HG02840 (cell line): ENCODE results near the gene AK4.
"Not testable (repeated sequence)": the region's sequence is repeated elsewhere in the genome, so short reads cannot be mapped to it uniquely, and the experiment has no call there.

Experiments used
- ATAC-seq: cut with Tn5 transposase; IDR thresholded peaks from one replicate; pipeline ENCODE4 v1.9.1; 2021; ENCODE audit warnings: mild to moderate bottlenecking, moderate library complexity, moderate number of reproducible peaks; ENCODE audit not compliant: unreplicated experiment, low FRiP score

The AK4 gene

GRCh38 chr1:65237088-65237487 lies 89.1 kb downstream of the AK4 start:
- not testable (repeated sequence) for ATAC-seq

- no peak for ATAC-seq
These were observed 89.5 kb downstream of the AK4 start for GRCh38 chr1:65237503-65237902.

GRCh38 chr1:65238010-65238409 lies 90.0 kb downstream of the AK4 start:
- ATAC-seq = no peak

GRCh38 chr1:65243491-65243890 lies 95.5 kb downstream of the AK4 start:
- ATAC-seq = no peak

- no peak for ATAC-seq
These were observed 97.3 kb downstream of the AK4 start for GRCh38 chr1:65245295-65245694.

GRCh38 chr1:65247419-65248359 lies 99.7 kb downstream of the AK4 start:
- no peak for ATAC-seq

- ATAC-seq = no peak
These were observed 102.8 kb downstream of the AK4 start for GRCh38 chr1:65250826-65251225.

GRCh38 chr1:65253800-65254319 lies 105.9 kb downstream of the AK4 start:
- ATAC-seq = peak; percentile 21

GRCh38 chr1:65254320-65255034 lies 106.5 kb downstream of the AK4 start:
- peak; percentile 93 for ATAC-seq

- no peak for ATAC-seq
These were observed 107.1 kb downstream of the AK4 start for GRCh38 chr1:65255035-65255655.

GRCh38 chr1:65255656-65256050 lies 107.7 kb downstream of the AK4 start:
- ATAC-seq = no peak

GRCh38 chr1:65256860-65257708 lies 109.1 kb downstream of the AK4 start:
- ATAC-seq = no peak

GRCh38 chr1:65258106-65258505 lies 110.1 kb downstream of the AK4 start:
- ATAC-seq = no peak

- ATAC-seq = no peak
These were observed 111.8 kb downstream of the AK4 start for GRCh38 chr1:65259816-65260215.

GRCh38 chr1:65260851-65261473 lies 113.0 kb downstream of the AK4 start:
- no peak for ATAC-seq

GRCh38 chr1:65263286-65263685 lies 115.3 kb downstream of the AK4 start:
- ATAC-seq = no peak

GRCh38 chr1:65264197-65264929 lies 116.4 kb downstream of the AK4 start:
- no peak for ATAC-seq

GRCh38 chr1:65265296-65265650 lies 117.3 kb downstream of the AK4 start:
- ATAC-seq = no peak
